Neural cell (in vitro differentiated cells): ENCODE results near the gene INPP5D. TPM values are rescaled to one million over a fixed set of nuclear protein-coding genes. Genes with fewer than 3 reads are reported as not detected.

ENCODE experiments used
- H2AFZ ChIP-seq: fragments of 200-600, 300-800 bp; sonication (generic), shearing (Covaris generic); 2 replicates; pipeline ENCODE4 v1.6.0; 2014; ENCODE audit warnings: low read depth, mild to moderate bottlenecking, antibody characterized with exemption, low read length, moderate library complexity
- H3F3A ChIP-seq: fragments of 200-600 bp; shearing (Covaris generic); 2 replicates; pipeline ENCODE4 v1.6.1; 2016; ENCODE audit warnings: mild to moderate bottlenecking, moderate library complexity, mixed read lengths, antibody characterized with exemption, low read length; ENCODE audit not compliant: insufficient read depth, poor library complexity, severe bottlenecking
- H3K27ac ChIP-seq: fragments of 200-600, 300-800 bp; sonication (generic), shearing (Covaris generic); 2 replicates; pipeline ENCODE4 v1.5.1; 2014; ENCODE audit warnings: mild to moderate bottlenecking, low read length, moderate library complexity
- H3K27me3 ChIP-seq: fragments of 300-800, 200-600 bp; sonication (generic), shearing (Covaris generic); 2 replicates; pipeline ENCODE4 v1.6.0; 2014; ENCODE audit warnings: mild to moderate bottlenecking, low read depth, low read length, moderate library complexity; ENCODE audit not compliant: insufficient read depth
- H3K36me3 ChIP-seq: fragments of 300-800, 200-600 bp; sonication (generic), shearing (Covaris generic); 2 replicates; pipeline ENCODE4 v1.5.1; 2014; ENCODE audit warnings: mild to moderate bottlenecking, antibody characterized with exemption, low read length, moderate library complexity; ENCODE audit not compliant: insufficient read depth
- H3K4me2 ChIP-seq: fragments of 300-800, 200-600 bp; sonication (generic), shearing (Covaris generic); 2 replicates; pipeline ENCODE4 v1.6.0; 2014; ENCODE audit warnings: mild to moderate bottlenecking, low read length
- H3K4me3 ChIP-seq: fragments of 300-800, 200-600 bp; sonication (generic), shearing (Covaris generic); 2 replicates; pipeline ENCODE4 v1.5.1; 2014; ENCODE audit warnings: mild to moderate bottlenecking, low read length, moderate library complexity
- H3K79me2 ChIP-seq: fragments of 200-600 bp; shearing (Covaris generic); replicated peaks from 2 replicates; pipeline ENCODE4 v1.6.0; 2014; ENCODE audit warnings: mild to moderate bottlenecking, low read length, moderate library complexity; ENCODE audit not compliant: insufficient read depth
- H3K9ac ChIP-seq: fragments of 300-800, 200-600 bp; sonication (generic), shearing (Covaris generic); 2 replicates; pipeline ENCODE4 v1.6.1; 2016; ENCODE audit warnings: mild to moderate bottlenecking, low read length, mixed read lengths
- H3K9me2 ChIP-seq: fragments of 200-600 bp; shearing (Covaris generic); 2 replicates; pipeline ENCODE4 v1.6.1; 2016; ENCODE audit warnings: mild to moderate bottlenecking, low read length, mixed read lengths; ENCODE audit not compliant: insufficient read depth
- H3K9me3 ChIP-seq: fragments of 200-600, 300-800 bp; sonication (generic), shearing (Covaris generic); 2 replicates; pipeline ENCODE4 v1.6.1; 2016; ENCODE audit warnings: mild to moderate bottlenecking, mixed run types, low read length, moderate library complexity, mixed read lengths
- H4K20me1 ChIP-seq: fragments of 200-600 bp; shearing (Covaris generic); 2 replicates; pipeline ENCODE4 v1.6.1; 2016; ENCODE audit warnings: mild to moderate bottlenecking, mixed run types; ENCODE audit not compliant: insufficient read depth
- EP300 ChIP-seq: fragments of 450-650 bp; conservative IDR thresholded peaks from 2 replicates; pipeline ENCODE4 v1.6.1; 2014; ENCODE audit warnings: antibody characterized with exemption, mild to moderate bottlenecking, moderate library complexity; ENCODE audit not compliant: poor library complexity, severe bottlenecking
- EZH2 ChIP-seq: fragments of 200-600, 300-800 bp; shearing (Covaris generic), sonication (generic); IDR thresholded peaks from 2 replicates; pipeline ENCODE4 v1.6.1; 2014; ENCODE audit warnings: antibody characterized with exemption, low read length, borderline replicate concordance, mild to moderate bottlenecking; ENCODE audit not compliant: insufficient read depth, poor library complexity, severe bottlenecking
- MXI1 ChIP-seq: fragments of 450-650 bp; conservative IDR thresholded peaks from 2 replicates; pipeline ENCODE4 v1.6.1; 2014; ENCODE audit warnings: antibody characterized with exemption, mild to moderate bottlenecking; ENCODE audit not compliant: poor library complexity, severe bottlenecking
- POLR2AphosphoS5 ChIP-seq: IDR thresholded peaks from 2 replicates; pipeline ENCODE4 v1.6.1; 2012
- RAD21 ChIP-seq: fragments of 450-650 bp; conservative IDR thresholded peaks from 2 replicates; pipeline ENCODE4 v1.6.1; 2014; ENCODE audit warnings: antibody characterized with exemption, mild to moderate bottlenecking, moderate library complexity
- SMC3 ChIP-seq: fragments of 450-650 bp; conservative IDR thresholded peaks from 2 replicates; pipeline ENCODE4 v1.6.1; 2014; ENCODE audit warnings: antibody characterized with exemption, mild to moderate bottlenecking, moderate library complexity; ENCODE audit not compliant: poor library complexity
- TAF1 ChIP-seq: IDR thresholded peaks from 2 replicates; pipeline ENCODE4 v1.6.1; 2012; ENCODE audit warnings: low read depth
- polyA plus RNA-seq: library from polyadenylated mRNA; depleted of rRNA; stranded (reverse); fragments of >200 nt; gene quantifications from 2 replicates; pipeline ENCODE4 v1.2.3, GENCODE V29; 2014
- TF ChIP-seq, protein P1 (sequence below): fragments of 450-650 bp; IDR thresholded peaks from 2 replicates; pipeline ENCODE4 v1.5.1; 2014; ENCODE audit warnings: antibody characterized with exemption, mild to moderate bottlenecking, moderate library complexity; ENCODE audit not compliant: poor library complexity, severe bottlenecking
- TF ChIP-seq, protein P2 (sequence below): IDR thresholded peaks from 2 replicates; pipeline ENCODE4 v1.6.1; 2012; ENCODE audit warnings: borderline replicate concordance

Gene INPP5D
- polyA plus RNA-seq, 1 donor from 2014 or later: not detected

DNA sequence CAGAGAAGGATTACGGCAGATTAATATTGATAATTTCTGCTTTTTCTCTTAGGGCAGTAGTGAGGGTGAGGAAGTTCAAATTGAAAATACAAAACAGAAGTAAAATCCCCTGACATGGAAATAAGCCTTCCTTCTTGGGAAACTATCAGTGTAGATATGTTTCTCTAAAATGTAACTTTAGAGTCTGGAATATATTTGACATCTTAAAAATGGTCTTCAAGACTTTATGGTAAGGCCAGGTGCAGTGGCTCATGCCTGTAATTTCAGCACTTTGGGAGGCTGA, 33.0 kb downstream of the INPP5D start:
- H3K27ac ChIP-seq: no peak overlapping the region
- H3K4me2 ChIP-seq: no peak overlapping the region
- H3K9me2 ChIP-seq: no peaks in the 10 kb centered on the region
- H4K20me1 ChIP-seq: no peaks in the 10 kb centered on the region
- no peaks in the 10 kb centered on the region for H3K79me2 ChIP-seq
- no peak overlapping the region for H2AFZ ChIP-seq
- H3K36me3 ChIP-seq: no peaks in the 10 kb centered on the region
- H3F3A ChIP-seq: no peaks in the 10 kb centered on the region
- H3K9me3 ChIP-seq: no peaks in the 10 kb centered on the region
- no peaks in the 10 kb centered on the region for H3K27me3 ChIP-seq
- no peak for TF ChIP-seq TAF1
- no peak overlapping the region for H3K9ac ChIP-seq
- H3K4me3 ChIP-seq: no peak overlapping the region

GRCh38 chr2:233093721-233094120, 33.6 kb downstream of the INPP5D start:
- Histone ChIP-seq H3K4me2 (no peak overlapping the region), H3K36me3 (no peaks in the 10 kb centered on the region), H3K4me3 (no peak overlapping the region), H2AFZ (no peak overlapping the region), H4K20me1 (no peaks in the 10 kb centered on the region), H3K27ac (no peak overlapping the region), H3F3A (no peaks in the 10 kb centered on the region), H3K27me3 (no peaks in the 10 kb centered on the region), H3K9ac (no peak overlapping the region), H3K9me3 (no peaks in the 10 kb centered on the region), H3K79me2 (no peaks in the 10 kb centered on the region), H3K9me2 (no peaks in the 10 kb centered on the region)
- no peak for TF ChIP-seq SMC3
- TF ChIP-seq EZH2: no peak
- TF ChIP-seq, protein P1, sequence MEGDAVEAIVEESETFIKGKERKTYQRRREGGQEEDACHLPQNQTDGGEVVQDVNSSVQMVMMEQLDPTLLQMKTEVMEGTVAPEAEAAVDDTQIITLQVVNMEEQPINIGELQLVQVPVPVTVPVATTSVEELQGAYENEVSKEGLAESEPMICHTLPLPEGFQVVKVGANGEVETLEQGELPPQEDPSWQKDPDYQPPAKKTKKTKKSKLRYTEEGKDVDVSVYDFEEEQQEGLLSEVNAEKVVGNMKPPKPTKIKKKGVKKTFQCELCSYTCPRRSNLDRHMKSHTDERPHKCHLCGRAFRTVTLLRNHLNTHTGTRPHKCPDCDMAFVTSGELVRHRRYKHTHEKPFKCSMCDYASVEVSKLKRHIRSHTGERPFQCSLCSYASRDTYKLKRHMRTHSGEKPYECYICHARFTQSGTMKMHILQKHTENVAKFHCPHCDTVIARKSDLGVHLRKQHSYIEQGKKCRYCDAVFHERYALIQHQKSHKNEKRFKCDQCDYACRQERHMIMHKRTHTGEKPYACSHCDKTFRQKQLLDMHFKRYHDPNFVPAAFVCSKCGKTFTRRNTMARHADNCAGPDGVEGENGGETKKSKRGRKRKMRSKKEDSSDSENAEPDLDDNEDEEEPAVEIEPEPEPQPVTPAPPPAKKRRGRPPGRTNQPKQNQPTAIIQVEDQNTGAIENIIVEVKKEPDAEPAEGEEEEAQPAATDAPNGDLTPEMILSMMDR: no peak
- TF ChIP-seq POLR2AphosphoS5: no peak
- no peak for TF ChIP-seq MXI1
- no peak for TF ChIP-seq TAF1
- TF ChIP-seq RAD21: no peak
- TF ChIP-seq EP300: no peak
- TF ChIP-seq, protein P2, sequence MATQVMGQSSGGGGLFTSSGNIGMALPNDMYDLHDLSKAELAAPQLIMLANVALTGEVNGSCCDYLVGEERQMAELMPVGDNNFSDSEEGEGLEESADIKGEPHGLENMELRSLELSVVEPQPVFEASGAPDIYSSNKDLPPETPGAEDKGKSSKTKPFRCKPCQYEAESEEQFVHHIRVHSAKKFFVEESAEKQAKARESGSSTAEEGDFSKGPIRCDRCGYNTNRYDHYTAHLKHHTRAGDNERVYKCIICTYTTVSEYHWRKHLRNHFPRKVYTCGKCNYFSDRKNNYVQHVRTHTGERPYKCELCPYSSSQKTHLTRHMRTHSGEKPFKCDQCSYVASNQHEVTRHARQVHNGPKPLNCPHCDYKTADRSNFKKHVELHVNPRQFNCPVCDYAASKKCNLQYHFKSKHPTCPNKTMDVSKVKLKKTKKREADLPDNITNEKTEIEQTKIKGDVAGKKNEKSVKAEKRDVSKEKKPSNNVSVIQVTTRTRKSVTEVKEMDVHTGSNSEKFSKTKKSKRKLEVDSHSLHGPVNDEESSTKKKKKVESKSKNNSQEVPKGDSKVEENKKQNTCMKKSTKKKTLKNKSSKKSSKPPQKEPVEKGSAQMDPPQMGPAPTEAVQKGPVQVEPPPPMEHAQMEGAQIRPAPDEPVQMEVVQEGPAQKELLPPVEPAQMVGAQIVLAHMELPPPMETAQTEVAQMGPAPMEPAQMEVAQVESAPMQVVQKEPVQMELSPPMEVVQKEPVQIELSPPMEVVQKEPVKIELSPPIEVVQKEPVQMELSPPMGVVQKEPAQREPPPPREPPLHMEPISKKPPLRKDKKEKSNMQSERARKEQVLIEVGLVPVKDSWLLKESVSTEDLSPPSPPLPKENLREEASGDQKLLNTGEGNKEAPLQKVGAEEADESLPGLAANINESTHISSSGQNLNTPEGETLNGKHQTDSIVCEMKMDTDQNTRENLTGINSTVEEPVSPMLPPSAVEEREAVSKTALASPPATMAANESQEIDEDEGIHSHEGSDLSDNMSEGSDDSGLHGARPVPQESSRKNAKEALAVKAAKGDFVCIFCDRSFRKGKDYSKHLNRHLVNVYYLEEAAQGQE: no peak

DNA sequence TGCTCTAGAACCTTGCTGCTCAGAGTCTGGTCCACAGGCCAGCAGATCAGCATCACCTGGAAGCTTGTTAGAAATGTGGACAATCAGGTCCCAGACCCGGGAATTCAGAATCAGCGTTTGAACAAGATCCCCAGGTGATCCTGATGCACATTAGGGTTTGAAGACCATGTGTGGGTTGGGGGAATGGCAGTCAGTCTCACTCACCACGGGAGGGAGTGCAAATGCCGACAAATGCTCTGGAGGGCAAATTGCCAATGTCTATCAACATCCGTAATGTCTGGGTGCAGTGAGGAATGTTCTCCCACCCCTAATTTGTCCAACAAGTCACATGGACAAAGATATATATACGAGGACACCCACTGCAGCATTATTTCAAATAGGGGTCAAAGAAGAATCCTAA, 34.5 kb downstream of the INPP5D start:
- H3F3A ChIP-seq: no peaks in the 10 kb centered on the region
- H3K27me3 ChIP-seq: no peaks in the 10 kb centered on the region
- H3K9me3 ChIP-seq: no peaks in the 10 kb centered on the region
- H2AFZ ChIP-seq: no peak overlapping the region
- H3K4me2 ChIP-seq: no peak overlapping the region
- H3K27ac ChIP-seq: no peak overlapping the region
- H3K9me2 ChIP-seq: no peaks in the 10 kb centered on the region
- no peaks in the 10 kb centered on the region for H4K20me1 ChIP-seq
- TF ChIP-seq POLR2AphosphoS5: no peak
- H3K79me2 ChIP-seq: no peaks in the 10 kb centered on the region
- H3K9ac ChIP-seq: no peak overlapping the region
- no peak overlapping the region for H3K4me3 ChIP-seq
- H3K36me3 ChIP-seq: no peaks in the 10 kb centered on the region
